Upper lobe of left lung (tissue), 4 donors: ENCODE data around the gene KCNH1.

Source experiments
- POLR2A ChIP-seq, 4 donors: fragments of 450-650 bp; IDR thresholded peaks; one replicate each; pipeline ENCODE4 v1.5.1; 2016 to 2017; ENCODE audit warnings: antibody characterized with exemption in 4 of 4, mild to moderate bottlenecking in 2 of 4
- POLR2AphosphoS5 ChIP-seq, 2 donors: sonication (generic); formaldehyde crosslinking; IDR thresholded peaks; one replicate each; pipeline ENCODE4 v1.5.1; 2017; ENCODE audit warnings: antibody characterized with exemption in 2 of 2
- TF ChIP-seq, protein P1 (sequence below), 6 experiments: fragments of 450-650 bp in 4 of 6; fragments of 200-600 bp in 2 of 6; sonication (generic) in 2 of 6; IDR thresholded peaks; one replicate each; pipeline ENCODE4 v1.5.1; 2016 to 2019; ENCODE audit warnings: antibody characterized with exemption in 6 of 6

DNA sequence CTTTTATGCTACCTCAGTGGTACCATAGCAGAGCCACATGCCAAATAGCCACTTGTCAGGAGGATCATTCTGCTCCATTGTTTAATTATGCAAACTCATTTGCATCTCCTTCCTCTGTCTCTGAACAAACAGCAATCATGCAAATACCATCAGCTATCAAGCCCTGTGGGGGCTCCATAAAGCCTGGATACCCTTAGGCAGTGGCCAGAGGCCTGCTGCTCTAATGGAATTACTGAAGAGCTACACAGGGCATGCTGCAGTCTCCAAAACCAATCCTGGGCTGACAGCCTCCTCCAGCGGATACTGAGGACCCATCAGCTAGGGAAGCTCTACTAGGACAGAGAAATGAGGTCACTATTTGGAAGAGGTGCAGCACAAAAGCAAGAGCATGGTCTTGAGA, 376.3 kb downstream of the KCNH1 start:
- TF ChIP-seq, protein P1, sequence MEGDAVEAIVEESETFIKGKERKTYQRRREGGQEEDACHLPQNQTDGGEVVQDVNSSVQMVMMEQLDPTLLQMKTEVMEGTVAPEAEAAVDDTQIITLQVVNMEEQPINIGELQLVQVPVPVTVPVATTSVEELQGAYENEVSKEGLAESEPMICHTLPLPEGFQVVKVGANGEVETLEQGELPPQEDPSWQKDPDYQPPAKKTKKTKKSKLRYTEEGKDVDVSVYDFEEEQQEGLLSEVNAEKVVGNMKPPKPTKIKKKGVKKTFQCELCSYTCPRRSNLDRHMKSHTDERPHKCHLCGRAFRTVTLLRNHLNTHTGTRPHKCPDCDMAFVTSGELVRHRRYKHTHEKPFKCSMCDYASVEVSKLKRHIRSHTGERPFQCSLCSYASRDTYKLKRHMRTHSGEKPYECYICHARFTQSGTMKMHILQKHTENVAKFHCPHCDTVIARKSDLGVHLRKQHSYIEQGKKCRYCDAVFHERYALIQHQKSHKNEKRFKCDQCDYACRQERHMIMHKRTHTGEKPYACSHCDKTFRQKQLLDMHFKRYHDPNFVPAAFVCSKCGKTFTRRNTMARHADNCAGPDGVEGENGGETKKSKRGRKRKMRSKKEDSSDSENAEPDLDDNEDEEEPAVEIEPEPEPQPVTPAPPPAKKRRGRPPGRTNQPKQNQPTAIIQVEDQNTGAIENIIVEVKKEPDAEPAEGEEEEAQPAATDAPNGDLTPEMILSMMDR (IDR thresholded peaks at IDR 0.05), result no peak
- TF ChIP-seq POLR2A (IDR thresholded peaks at IDR 0.05) (no peak), POLR2AphosphoS5 (IDR thresholded peaks at IDR 0.05) (no peak)
